Endothelial cell of umbilical vein (primary cell): ENCODE results near the gene CALY.

Experiments used
- CTCF ChIP-seq, 2 donors: IDR thresholded peaks; 1 replicate in 1 of 2; 2 replicates in 1 of 2; pipeline ENCODE4 v1.5.1; 2011; ENCODE audit warnings: low read length in 2 of 2, mild to moderate bottlenecking in 2 of 2, moderate library complexity in 2 of 2, control low read depth in 1 of 2, inconsistent platforms in 1 of 2, low read depth in 1 of 2; ENCODE audit not compliant: insufficient read depth in 1 of 2; ENCODE audit errors: extremely low read depth in 1 of 2
- EZH2 ChIP-seq: IDR thresholded peaks from 2 replicates; pipeline ENCODE4 v1.6.1; 2012; ENCODE audit warnings: borderline replicate concordance, low read depth, mild to moderate bottlenecking, moderate library complexity, low read length, inconsistent platforms; ENCODE audit not compliant: severe bottlenecking
- JUN ChIP-seq: IDR thresholded peaks from 2 replicates; pipeline ENCODE4 v1.6.1; 2011; ENCODE audit warnings: borderline replicate concordance, low read depth; ENCODE audit not compliant: insufficient read length, insufficient read depth
- MYC ChIP-seq: IDR thresholded peaks from one replicate; pipeline ENCODE4 v1.6.1; 2011; ENCODE audit warnings: mild to moderate bottlenecking, low read depth, low read length
- POLR2A ChIP-seq: IDR thresholded peaks from 2 replicates; pipeline ENCODE4 v1.6.1; 2012; ENCODE audit warnings: low read depth, mild to moderate bottlenecking, control low read depth, low read length
- TF ChIP-seq, protein P1 (sequence below): IDR thresholded peaks from 2 replicates; pipeline ENCODE4 v1.6.1; 2011; ENCODE audit not compliant: insufficient read depth, insufficient read length

DNA sequence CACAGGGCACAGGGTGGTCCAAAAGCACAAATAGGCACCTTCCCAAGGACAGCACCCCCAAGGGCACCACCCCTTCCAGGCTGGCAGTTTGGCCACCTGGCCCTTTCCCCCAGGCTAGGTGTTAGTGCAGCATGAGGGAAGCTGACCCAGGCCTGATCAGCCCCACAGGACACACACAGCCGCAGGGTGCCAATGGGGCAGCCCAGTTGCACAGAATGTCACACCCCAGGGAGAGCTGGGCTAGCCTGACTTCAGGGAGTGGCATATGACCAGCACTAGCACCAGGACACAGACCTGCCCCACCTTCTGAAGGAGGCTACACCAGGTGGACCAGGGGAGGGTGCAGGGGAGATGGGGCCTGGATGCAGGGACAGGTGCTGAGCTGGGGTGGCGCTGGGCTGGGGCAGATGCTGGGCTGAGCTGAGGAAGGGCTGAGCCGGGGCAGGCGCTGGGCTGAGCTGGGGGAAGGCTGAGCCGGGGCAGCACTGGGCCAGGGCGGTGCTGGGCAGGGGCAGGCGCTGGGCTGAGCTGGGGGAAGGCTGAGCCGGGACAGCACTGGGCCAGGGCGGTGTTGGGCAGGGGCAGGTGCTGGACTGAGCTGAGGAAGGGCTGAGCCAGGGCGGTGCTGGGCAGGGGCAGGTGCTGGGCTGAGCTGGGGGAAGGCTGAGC is 56.2 kb downstream of the CALY start:
- no peak for TF ChIP-seq POLR2A
- TF ChIP-seq CTCF (IDR thresholded peaks at IDR 0.05; ENCODE audit: extremely low read depth in 1 of 2, insufficient read depth in 1 of 2, low read depth in 1 of 2, low read length in 2 of 2), result no peak
- TF ChIP-seq, protein P1, sequence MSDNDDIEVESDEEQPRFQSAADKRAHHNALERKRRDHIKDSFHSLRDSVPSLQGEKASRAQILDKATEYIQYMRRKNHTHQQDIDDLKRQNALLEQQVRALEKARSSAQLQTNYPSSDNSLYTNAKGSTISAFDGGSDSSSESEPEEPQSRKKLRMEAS, result no peak
- TF ChIP-seq JUN, result no peak
- no peak for TF ChIP-seq MYC
- no peak for TF ChIP-seq EZH2
